Keratinocyte (primary cell): ENCODE data around the gene KRTAP5-10. TPM values are rescaled to one million over a fixed set of nuclear protein-coding genes. Genes with fewer than 3 reads are reported as not detected.
"Not testable (repeated sequence)": the region's sequence is repeated elsewhere in the genome, so short reads cannot be mapped to it uniquely, and the experiment has no call there.

Experiments used
- DNase-seq: peaks from one replicate; pipeline ENCODE4 v3.0.0-alpha.2; 2011; ENCODE audit warnings: low read depth, missing footprints, low spot score
- FAIRE-seq: peaks from 2 replicates; lab custom pipeline; 2011; peaks lifted over from hg19 to GRCh38; lab: Jason Lieb, UNC
- H2AFZ ChIP-seq: 2 replicates; pipeline ENCODE4 v1.6.0; 2012; ENCODE audit warnings: low read length, control low read depth, inconsistent platforms; ENCODE audit not compliant: control insufficient read depth
- H3K27ac ChIP-seq: 2 replicates; pipeline ENCODE4 v1.5.1; 2011; ENCODE audit warnings: low read length; ENCODE audit not compliant: control insufficient read depth, insufficient read depth
- H3K27me3 ChIP-seq: 3 replicates; pipeline ENCODE4 v1.6.0; 2011; ENCODE audit warnings: low read length; ENCODE audit not compliant: control insufficient read depth, insufficient read depth; ENCODE audit errors: extremely low read depth
- H3K36me3 ChIP-seq, 2 experiments: 2 replicates in 1 of 2; 3 replicates in 1 of 2; pipeline ENCODE4 v1.5.1; 2011; ENCODE audit warnings: low read length in 2 of 2, mild to moderate bottlenecking in 1 of 2; ENCODE audit not compliant: control insufficient read depth in 2 of 2, insufficient read depth in 2 of 2; ENCODE audit errors: extremely low read depth in 1 of 2
- H3K4me1 ChIP-seq: 3 replicates; pipeline ENCODE4 v1.5.1; 2011; ENCODE audit warnings: low read length; ENCODE audit not compliant: control insufficient read depth, insufficient read depth; ENCODE audit errors: extremely low read depth
- H3K4me2 ChIP-seq: 3 replicates; pipeline ENCODE4 v1.6.0; 2011; ENCODE audit warnings: low read depth, low read length; ENCODE audit not compliant: control insufficient read depth, insufficient read depth; ENCODE audit errors: extremely low read depth
- H3K4me3 ChIP-seq, 3 experiments: fragments of 200-600 bp in 1 of 3; sonication (generic) in 1 of 3; 2 replicates in 2 of 3; 3 replicates in 1 of 3; pipeline ENCODE4 v1.5.1; 2011 to 2016; ENCODE audit warnings: low read length in 3 of 3, mild to moderate bottlenecking in 3 of 3, control low read depth in 2 of 3, inconsistent platforms in 1 of 3, low read depth in 1 of 3, mixed read lengths in 1 of 3, mixed run types in 1 of 3, moderate library complexity in 1 of 3; ENCODE audit not compliant: control insufficient read depth in 2 of 3, insufficient read depth in 2 of 3; ENCODE audit errors: extremely low read depth in 1 of 3
- H3K79me2 ChIP-seq: 2 replicates; pipeline ENCODE4 v1.6.0; 2012; ENCODE audit warnings: low read length; ENCODE audit not compliant: control insufficient read depth, insufficient read depth
- H3K9ac ChIP-seq: 3 replicates; pipeline ENCODE4 v1.6.0; 2011; ENCODE audit warnings: low read length; ENCODE audit not compliant: control insufficient read depth, insufficient read depth; ENCODE audit errors: extremely low read depth
- H3K9me1 ChIP-seq: 3 replicates; pipeline ENCODE4 v1.6.0; 2011; ENCODE audit warnings: low read length; ENCODE audit not compliant: control insufficient read depth, insufficient read depth; ENCODE audit errors: extremely low read depth
- H3K9me3 ChIP-seq: 2 replicates; pipeline ENCODE4 v1.5.1; 2012; ENCODE audit warnings: low read depth, low read length; ENCODE audit not compliant: control insufficient read depth
- H4K20me1 ChIP-seq: 3 replicates; pipeline ENCODE4 v1.6.0; 2011; ENCODE audit warnings: low read length; ENCODE audit not compliant: control insufficient read depth, insufficient read depth; ENCODE audit errors: extremely low read depth
- EZH2 ChIP-seq: IDR thresholded peaks from one replicate; pipeline ENCODE4 v1.6.1; 2012; ENCODE audit warnings: inconsistent platforms, mild to moderate bottlenecking, low read length, moderate library complexity
- dilution Hi-C: fragments of 300-500 bp; cut with MboI; formaldehyde crosslinking; loops from one replicate; pipeline ENCODE4 v1.7.0; 2020; ENCODE audit warnings: low sequenced_read_pairs; ENCODE audit not compliant: extremely low pct_ligation_motif_present
- polyA plus RNA-seq, 5 experiments: library from polyadenylated mRNA; depleted of rRNA in 3 of 5; stranded (reverse) in 3 of 5; stranded (forward) in 1 of 5; unstranded in 1 of 5; fragments of >200 nt; gene quantifications; 1 replicate in 1 of 5; 2 replicates in 3 of 5; 3 replicates in 1 of 5; pipeline versions ENCODE4 v1.2.1 to v1.2.3, GENCODE V29; 2011 to 2012; ENCODE audit warnings: missing spikeins in 2 of 5, low read depth in 1 of 5, low replicate concordance in 1 of 5
- TF ChIP-seq, protein P1 (sequence below), 3 experiments: IDR thresholded peaks in 1 of 3; conservative IDR thresholded peaks in 1 of 3; optimal IDR thresholded peaks in 1 of 3; 2 replicates in 2 of 3; 3 replicates in 1 of 3; pipeline versions ENCODE3 to v1.5.1; 2011; ENCODE audit warnings: low read length in 3 of 3, mild to moderate bottlenecking in 3 of 3, moderate library complexity in 2 of 3, control low read depth in 1 of 3, inconsistent platforms in 1 of 3; ENCODE audit not compliant: insufficient read depth in 2 of 3; ENCODE audit errors: extremely low read depth in 1 of 3

KRTAP5-10 gene
- polyA plus RNA-seq, 1 donor (not counting 4 experiments of a cell fraction or from before 2014, with no cell fraction given): not detected

GRCh38 chr11:71581826-71582225 lies 16.5 kb downstream of the KRTAP5-10 start:
- no peak overlapping the region for H3K9ac ChIP-seq
- H2AFZ ChIP-seq: no peak overlapping the region
- H3K27me3 ChIP-seq: peaks cover 5% of the 10 kb centered on the region
- no peaks in the 10 kb centered on the region for H3K79me2 ChIP-seq
- dilution Hi-C loops: no loop called here
- H3K9me3 ChIP-seq: no peaks in the 10 kb centered on the region
- no peak for FAIRE-seq
- no peaks in the 10 kb centered on the region for H3K36me3 ChIP-seq
- no peaks in the 10 kb centered on the region for H3K9me1 ChIP-seq
- TF ChIP-seq, protein P1, sequence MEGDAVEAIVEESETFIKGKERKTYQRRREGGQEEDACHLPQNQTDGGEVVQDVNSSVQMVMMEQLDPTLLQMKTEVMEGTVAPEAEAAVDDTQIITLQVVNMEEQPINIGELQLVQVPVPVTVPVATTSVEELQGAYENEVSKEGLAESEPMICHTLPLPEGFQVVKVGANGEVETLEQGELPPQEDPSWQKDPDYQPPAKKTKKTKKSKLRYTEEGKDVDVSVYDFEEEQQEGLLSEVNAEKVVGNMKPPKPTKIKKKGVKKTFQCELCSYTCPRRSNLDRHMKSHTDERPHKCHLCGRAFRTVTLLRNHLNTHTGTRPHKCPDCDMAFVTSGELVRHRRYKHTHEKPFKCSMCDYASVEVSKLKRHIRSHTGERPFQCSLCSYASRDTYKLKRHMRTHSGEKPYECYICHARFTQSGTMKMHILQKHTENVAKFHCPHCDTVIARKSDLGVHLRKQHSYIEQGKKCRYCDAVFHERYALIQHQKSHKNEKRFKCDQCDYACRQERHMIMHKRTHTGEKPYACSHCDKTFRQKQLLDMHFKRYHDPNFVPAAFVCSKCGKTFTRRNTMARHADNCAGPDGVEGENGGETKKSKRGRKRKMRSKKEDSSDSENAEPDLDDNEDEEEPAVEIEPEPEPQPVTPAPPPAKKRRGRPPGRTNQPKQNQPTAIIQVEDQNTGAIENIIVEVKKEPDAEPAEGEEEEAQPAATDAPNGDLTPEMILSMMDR (optimal IDR thresholded peaks at IDR 0.05 in 1 of 3, IDR thresholded peaks at IDR 0.05 in 1 of 3, conservative IDR thresholded peaks at IDR 0.05 in 1 of 3; ENCODE audit: extremely low read depth in 1 of 3, insufficient read depth in 2 of 3, low read length in 3 of 3): no peak
- TF ChIP-seq EZH2: no peak
- no peaks in the 10 kb centered on the region for H3K4me1 ChIP-seq
- no peak overlapping the region for H3K4me3 ChIP-seq
- no peak for DNase-seq
- no peak overlapping the region for H3K27ac ChIP-seq
- no peaks in the 10 kb centered on the region for H4K20me1 ChIP-seq
- no peak overlapping the region for H3K4me2 ChIP-seq

DNA sequence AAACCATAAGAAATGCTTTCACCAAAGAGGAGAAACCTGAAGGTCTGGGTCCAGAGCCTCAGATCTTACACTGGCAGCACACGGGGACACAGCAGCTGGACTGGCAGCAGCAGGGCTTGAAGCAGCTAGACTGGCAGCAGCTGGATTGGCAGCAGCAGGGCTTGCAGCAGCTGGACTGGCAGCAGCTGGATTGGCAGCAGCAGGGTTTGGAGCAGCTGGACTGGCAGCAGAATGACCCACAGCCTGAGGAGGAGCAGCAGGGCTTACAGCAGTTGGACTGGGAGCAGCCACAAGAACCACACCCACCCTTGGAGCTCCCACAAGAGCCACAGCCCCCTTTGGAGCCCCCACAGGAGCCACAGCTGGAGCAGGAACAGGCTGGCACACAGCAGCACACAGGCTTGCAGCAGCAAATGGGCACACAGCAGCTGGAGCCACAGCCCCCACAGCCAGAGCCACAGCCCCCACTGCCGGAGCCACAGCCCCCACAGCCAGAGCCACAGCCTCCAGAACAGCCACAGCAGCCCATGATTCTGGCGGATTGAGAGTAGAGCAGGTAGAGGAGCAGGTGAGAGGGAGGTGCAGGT lies 17.0 kb downstream of the KRTAP5-10 start, which contains the start of gene KRTAP5-11:
Gene KRTAP5-11, minus strand, starts transcription at position 567 of the 587 bp plus-strand sequence. Its CDS starts 38 bp downstream, at position 529.
- Histone ChIP-seq H3K79me2 (no peaks in the 10 kb centered on the region), H3K4me1 (no peaks in the 10 kb centered on the region), H3K9me3 (no peaks in the 10 kb centered on the region), H3K4me3 (no peak within 1 kb of the TSS), H2AFZ (no peak within 1 kb of the TSS), H3K9me1 (no peaks in the 10 kb centered on the region), H3K36me3 (no peaks in the 10 kb centered on the region), H3K27ac (no peak within 1 kb of the TSS), H3K9ac (no peak within 1 kb of the TSS), H3K27me3 (peaks cover 5% of the 10 kb centered on the region), H4K20me1 (no peaks in the 10 kb centered on the region), H3K4me2 (no peak within 1 kb of the TSS)
- FAIRE-seq: no peak
- dilution Hi-C loops: no loop called here
- DNase-seq: no peak
- TF ChIP-seq EZH2: no peak
- TF ChIP-seq, protein P1 (optimal IDR thresholded peaks at IDR 0.05 in 1 of 3, IDR thresholded peaks at IDR 0.05 in 1 of 3, conservative IDR thresholded peaks at IDR 0.05 in 1 of 3; ENCODE audit: extremely low read depth in 1 of 3, insufficient read depth in 2 of 3, low read length in 3 of 3): no peak

GRCh38 chr11:71582969-71583368 lies 17.6 kb downstream of the KRTAP5-10 start:
- H3K27ac ChIP-seq, DNase-seq, H3K36me3 ChIP-seq, dilution Hi-C loops, H3K9me3 ChIP-seq, H3K27me3 ChIP-seq, H2AFZ ChIP-seq, H3K9me1 ChIP-seq, FAIRE-seq, H3K4me3 ChIP-seq, H3K9ac ChIP-seq, H3K79me2 ChIP-seq, H3K4me2 ChIP-seq, H4K20me1 ChIP-seq, H3K4me1 ChIP-seq: not testable (repeated sequence)

DNA sequence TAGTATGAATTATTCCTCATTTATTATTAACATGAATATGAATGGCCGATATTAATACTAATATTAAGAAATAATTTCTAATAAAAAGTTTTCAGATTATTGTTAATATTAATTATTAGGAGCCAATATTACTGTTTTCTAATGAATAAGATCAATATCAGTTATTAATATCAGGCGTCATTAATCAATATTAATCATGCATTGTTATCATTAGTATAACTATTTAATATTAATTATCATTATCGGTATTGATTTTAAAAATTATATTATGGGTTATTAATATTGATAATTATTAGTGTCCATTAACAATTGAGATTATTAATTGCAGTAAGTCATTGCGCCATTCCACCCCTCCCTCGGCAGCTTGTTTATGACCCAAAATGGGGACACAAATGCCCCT lies 20.3 kb downstream of the KRTAP5-10 start:
- H2AFZ ChIP-seq, DNase-seq, FAIRE-seq, H4K20me1 ChIP-seq, H3K9me1 ChIP-seq, H3K79me2 ChIP-seq, H3K27me3 ChIP-seq, H3K4me3 ChIP-seq, H3K4me1 ChIP-seq, H3K4me2 ChIP-seq, dilution Hi-C loops, H3K9ac ChIP-seq, H3K27ac ChIP-seq, H3K9me3 ChIP-seq, H3K36me3 ChIP-seq: not testable (repeated sequence)
